Caco-2 (cell line): ENCODE results near the gene UBAP2. TPM values are rescaled to one million over a fixed set of nuclear protein-coding genes. Genes with fewer than 3 reads are reported as not detected.

Experiments used
- BruUV-seq: library from RNA; stranded (reverse); fragments of 400-500 nt; replicated peaks from 2 replicates; lab custom pipeline; 2021; lab: Mats Ljungman, UMichigan
- CTCF ChIA-PET: fragments of 300-600 bp; sonication (Branson Sonifier 250); formaldehyde crosslinking; loops from one replicate; lab custom pipeline; 2022; ENCODE audit warnings: antibody characterized with exemption; lab: Charles Lee
- POLR2A ChIA-PET: fragments of 300-600 bp; sonication (Branson Sonifier 250); formaldehyde crosslinking; loops from one replicate; lab custom pipeline; 2022; ENCODE audit warnings: antibody characterized with exemption; lab: Charles Lee
- DNase-seq, 2 experiments: peaks; one replicate each; pipeline versions ENCODE4 v3.0.0 to v3.0.0-alpha.2; 2020 to 2022
- H3K27me3 ChIP-seq: replicated peaks from 2 replicates; pipeline ENCODE4 v1.6.0; 2011; ENCODE audit warnings: low read length; ENCODE audit not compliant: control insufficient read depth, insufficient read depth
- H3K36me3 ChIP-seq: 2 replicates; pipeline ENCODE4 v1.5.1; 2011; ENCODE audit warnings: low read length; ENCODE audit not compliant: control insufficient read depth, insufficient read depth
- H3K4me1 ChIP-seq: fragments of 250-450 bp; sonication (Bioruptor Pico); 2 replicates; pipeline ENCODE4 v1.5.1; 2020; ENCODE audit warnings: mild to moderate bottlenecking
- H3K4me3 ChIP-seq: 2 replicates; pipeline ENCODE4 v1.5.1; 2011; ENCODE audit warnings: low read depth, mild to moderate bottlenecking, control low read depth, low read length
- H3K9me3 ChIP-seq: fragments of 250-450 bp; sonication (Bioruptor Pico); 2 replicates; pipeline ENCODE4 v1.5.1; 2020; ENCODE audit warnings: mild to moderate bottlenecking, moderate library complexity
- H3K27ac Mint-ChIP-seq: one replicate; pipeline ENCODE4 v1.8.0; 2022; ENCODE audit warnings: mixed read lengths; ENCODE audit not compliant: unreplicated experiment
- H3K27me3 Mint-ChIP-seq: one replicate; pipeline ENCODE4 v1.8.0; 2022; ENCODE audit warnings: mixed read lengths; ENCODE audit not compliant: insufficient read depth, unreplicated experiment
- H3K36me3 Mint-ChIP-seq: one replicate; pipeline ENCODE4 v1.8.0; 2022; ENCODE audit warnings: mild to moderate bottlenecking, mixed read lengths; ENCODE audit not compliant: insufficient read depth, unreplicated experiment
- H3K4me1 Mint-ChIP-seq: one replicate; pipeline ENCODE4 v1.8.0; 2022; ENCODE audit warnings: low read depth, mixed read lengths; ENCODE audit not compliant: unreplicated experiment
- H3K4me3 Mint-ChIP-seq: one replicate; pipeline ENCODE4 v1.8.0; 2022; ENCODE audit warnings: mild to moderate bottlenecking, moderate library complexity, mixed read lengths; ENCODE audit not compliant: unreplicated experiment
- H3K9me3 Mint-ChIP-seq: one replicate; pipeline ENCODE4 v1.8.0; 2022; ENCODE audit warnings: mixed read lengths; ENCODE audit not compliant: unreplicated experiment
- CTCF ChIP-seq, 2 experiments: fragments of 200-600 bp in 1 of 2; IDR thresholded peaks; 1 replicate in 1 of 2; 2 replicates in 1 of 2; pipeline versions ENCODE4 v1.5.1 to v1.8.0; 2011 to 2022; ENCODE audit warnings: antibody characterized with exemption in 1 of 2, control low read depth in 1 of 2, inconsistent platforms in 1 of 2, low read depth in 1 of 2, low read length in 1 of 2, mild to moderate bottlenecking in 1 of 2, moderate library complexity in 1 of 2; ENCODE audit not compliant: insufficient read depth in 1 of 2, severe bottlenecking in 1 of 2, unreplicated experiment in 1 of 2
- intact Hi-C: fragments of 100-400 bp; cut with micrococcal nuclease; formaldehyde crosslinking; loops from one replicate; pipeline ENCODE4 v1.10.0; 2022; ENCODE audit not compliant: unreplicated experiment
- total RNA-seq: library from RNA; stranded (reverse); gene quantifications from 2 replicates; pipeline ENCODE4 v1.2.3, GENCODE V29; 2022

Gene UBAP2
- total RNA-seq, 1 experiment from 2014 or later, result 87.5 TPM

DNA sequence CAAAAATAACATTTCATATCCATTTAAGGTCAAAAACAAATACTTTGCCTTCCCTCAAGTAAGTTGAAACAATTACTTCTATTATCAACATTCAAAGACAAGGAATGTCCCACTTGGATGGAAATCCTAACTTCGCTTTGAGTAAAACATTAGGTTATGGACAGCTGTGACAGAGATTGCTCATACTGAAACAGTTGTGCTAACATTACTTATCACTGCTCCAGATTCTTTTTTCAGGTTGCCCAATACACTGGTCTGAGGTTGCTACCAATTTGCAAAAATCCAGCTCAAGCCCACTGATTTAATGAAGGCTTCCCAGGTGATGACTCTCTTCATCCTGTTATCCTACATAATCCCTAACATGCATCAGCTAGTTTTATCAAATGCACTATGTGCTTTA lies 98.3 kb downstream of the UBAP2 start:
- H3K9me3 ChIP-seq, result no peaks in the 10 kb centered on the region
- CTCF ChIA-PET, result no interaction called here
- POLR2A ChIA-PET, result no interaction called here
- Mint-ChIP-seq H3K9me3 (no peaks in the 10 kb centered on the region), H3K27me3 (no peaks in the 10 kb centered on the region), H3K4me3 (no peak overlapping the region), H3K27ac (no peak overlapping the region), H3K4me1 (no peaks in the 10 kb centered on the region), H3K36me3 (peaks cover 98% of the 10 kb centered on the region)
- DNase-seq, result no peak
- TF ChIP-seq CTCF (IDR thresholded peaks at IDR 0.05; ENCODE audit: insufficient read depth in 1 of 2, low read depth in 1 of 2, low read length in 1 of 2, severe bottlenecking in 1 of 2, unreplicated experiment in 1 of 2), result no peak
- H3K27me3 ChIP-seq, result no peaks in the 10 kb centered on the region
- no peak overlapping the region for H3K4me3 ChIP-seq
- intact Hi-C loops, result no loop called here
- no peaks in the 10 kb centered on the region; the same call in 1 of the 2 replicates for H3K36me3 ChIP-seq
- BruUV-seq, result no TSS peak
- H3K4me1 ChIP-seq, result no peaks in the 10 kb centered on the region

DNA sequence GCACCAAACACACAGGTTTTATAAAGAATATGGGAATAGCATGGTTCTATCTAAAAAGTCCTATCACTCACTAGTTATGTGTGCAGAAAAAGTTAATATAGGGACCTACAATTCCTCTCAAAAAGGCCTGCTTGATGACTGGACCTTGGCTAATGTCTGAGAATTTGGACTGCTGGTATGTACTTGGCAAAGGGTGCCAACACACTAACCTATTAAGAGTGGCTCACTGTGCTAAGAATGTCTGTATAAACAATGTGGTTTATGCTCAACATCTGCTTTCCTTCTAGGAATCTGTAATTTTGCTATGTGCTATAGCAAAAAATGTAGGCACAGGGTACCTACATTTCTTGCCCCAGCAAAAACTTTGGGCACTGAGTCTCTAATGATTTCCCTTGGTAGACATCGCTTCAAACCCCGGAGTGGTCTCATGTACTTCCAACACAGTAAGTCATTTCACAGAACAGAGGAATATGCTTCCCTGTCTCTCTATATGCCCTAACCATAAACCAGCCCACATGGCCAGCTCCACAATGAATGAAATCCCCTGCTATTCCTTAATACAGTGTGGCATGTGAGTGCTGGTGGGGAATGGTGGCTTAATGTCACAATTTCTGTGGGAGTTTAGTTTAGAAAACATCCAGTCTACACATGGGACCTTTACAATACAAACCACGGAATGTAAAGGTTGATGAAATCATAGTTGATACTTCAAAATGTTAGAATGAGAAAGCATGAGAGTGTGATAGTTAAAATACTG lies 101.7 kb downstream of the UBAP2 start:
- H3K9me3 ChIP-seq, result no peaks in the 10 kb centered on the region
- H3K27me3 ChIP-seq, result no peaks in the 10 kb centered on the region
- intact Hi-C loops, result no loop called here
- no TSS peak for BruUV-seq
- H3K9me3 Mint-ChIP-seq, result no peaks in the 10 kb centered on the region
- TF ChIP-seq CTCF (IDR thresholded peaks at IDR 0.05; ENCODE audit: insufficient read depth in 1 of 2, low read depth in 1 of 2, low read length in 1 of 2, severe bottlenecking in 1 of 2, unreplicated experiment in 1 of 2), result no peak
- H3K36me3 ChIP-seq, result peaks cover 2% of the 10 kb centered on the region
- ChIA-PET POLR2A (no interaction called here), CTCF (no interaction called here)
- peaks cover 94% of the 10 kb centered on the region for H3K36me3 Mint-ChIP-seq
- DNase-seq, result no peak
- no peaks in the 10 kb centered on the region for H3K27me3 Mint-ChIP-seq
- H3K4me3 ChIP-seq, result no peak overlapping the region
- no peaks in the 10 kb centered on the region for H3K4me1 ChIP-seq
- no peak overlapping the region for H3K27ac Mint-ChIP-seq
- no peak overlapping the region for H3K4me3 Mint-ChIP-seq
- H3K4me1 Mint-ChIP-seq, result peaks cover 8% of the 10 kb centered on the region

DNA sequence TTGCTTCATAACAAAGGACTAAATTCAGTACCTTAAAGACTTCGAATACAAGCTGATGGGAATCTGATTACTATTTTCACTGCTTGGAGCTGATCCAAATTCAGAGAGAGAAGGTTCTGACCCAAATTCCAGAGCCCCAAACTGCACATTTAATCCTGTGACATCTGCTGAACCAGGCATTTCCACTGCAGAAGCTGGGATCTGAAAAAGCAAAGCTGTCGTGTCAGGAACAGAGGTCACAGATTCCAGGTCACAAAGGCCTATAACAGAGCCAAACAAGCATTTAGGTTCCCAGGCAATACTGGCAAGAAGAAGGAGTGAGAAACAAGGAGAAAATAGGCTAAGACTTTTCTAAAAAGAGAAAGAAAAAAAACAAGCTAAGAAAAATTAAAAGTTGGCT lies 105.3 kb downstream of the UBAP2 start:
- Mint-ChIP-seq H3K4me1 (peaks cover 8% of the 10 kb centered on the region), H3K9me3 (no peaks in the 10 kb centered on the region), H3K27me3 (no peaks in the 10 kb centered on the region), H3K36me3 (peaks cover 95% of the 10 kb centered on the region), H3K4me3 (no peak overlapping the region), H3K27ac (peak overlapping the region; percentile 61)
- ChIA-PET CTCF (interaction anchor here (1.4 kb wide), 1 partner anchor 130 kb away, joined by 4 read pairs; no protein-coding TSS in a partner anchor), POLR2A (no interaction called here)
- no peaks in the 10 kb centered on the region for H3K27me3 ChIP-seq
- intact Hi-C loops, result no loop called here
- TF ChIP-seq CTCF (IDR thresholded peaks at IDR 0.05; ENCODE audit: insufficient read depth in 1 of 2, low read depth in 1 of 2, low read length in 1 of 2, severe bottlenecking in 1 of 2, unreplicated experiment in 1 of 2), result no peak
- BruUV-seq, result no TSS peak
- no peak overlapping the region for H3K4me3 ChIP-seq
- peaks cover 3% of the 10 kb centered on the region for H3K36me3 ChIP-seq
- no peaks in the 10 kb centered on the region for H3K9me3 ChIP-seq
- no peak for DNase-seq
- peaks cover 7% of the 10 kb centered on the region; the same call in 1 of the 2 replicates for H3K4me1 ChIP-seq
